HG02798 (cell line): ENCODE measurements around the gene FHIT.
"Not testable (repeated sequence)": the region's sequence is repeated elsewhere in the genome, so short reads cannot be mapped to it uniquely, and the experiment has no call there.

Experiments used
- ATAC-seq: cut with Tn5 transposase; IDR thresholded peaks from one replicate; pipeline ENCODE4 v1.9.1; 2021; ENCODE audit warnings: mild to moderate bottlenecking; ENCODE audit not compliant: unreplicated experiment, poor library complexity

Gene FHIT

DNA sequence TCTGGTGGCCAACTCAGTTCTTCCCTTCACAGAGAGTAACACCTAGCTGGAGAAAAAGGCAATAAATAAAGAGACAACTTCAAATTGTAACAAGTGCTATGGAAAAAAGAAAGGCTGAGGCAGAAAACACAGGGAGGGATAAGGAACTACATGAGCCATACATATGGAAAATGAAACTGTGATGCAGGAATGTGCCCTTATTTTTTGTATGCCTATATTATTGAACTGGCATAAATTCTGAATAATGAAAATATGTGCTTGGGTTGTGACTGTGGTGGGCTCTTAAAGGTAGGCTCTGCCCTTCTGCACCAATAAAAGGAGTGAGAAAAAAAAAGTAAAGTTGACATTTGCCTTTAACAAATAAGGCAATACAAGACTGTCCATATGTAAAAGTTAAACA is 19.6 kb downstream of the FHIT start:
- no peak for ATAC-seq

DNA sequence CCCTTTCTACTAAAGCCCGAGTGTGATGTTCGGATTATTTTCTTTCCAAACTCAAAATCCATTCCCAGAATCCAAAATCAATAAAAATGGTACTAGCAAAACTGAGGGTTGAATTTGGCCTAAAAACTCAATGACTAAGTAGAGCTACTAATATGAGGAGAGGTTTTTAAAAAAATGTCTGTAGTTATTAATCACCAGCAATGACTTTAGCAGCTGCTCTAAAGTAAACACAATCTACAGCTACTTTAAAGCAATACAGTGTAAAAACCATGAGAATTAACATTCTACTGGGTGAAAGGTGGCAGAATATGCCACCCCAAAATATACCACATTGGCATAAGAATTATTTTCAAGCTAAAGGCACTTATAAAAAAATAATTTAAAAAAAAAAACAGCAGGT is 23.5 kb downstream of the FHIT start:
- ATAC-seq = no peak

DNA sequence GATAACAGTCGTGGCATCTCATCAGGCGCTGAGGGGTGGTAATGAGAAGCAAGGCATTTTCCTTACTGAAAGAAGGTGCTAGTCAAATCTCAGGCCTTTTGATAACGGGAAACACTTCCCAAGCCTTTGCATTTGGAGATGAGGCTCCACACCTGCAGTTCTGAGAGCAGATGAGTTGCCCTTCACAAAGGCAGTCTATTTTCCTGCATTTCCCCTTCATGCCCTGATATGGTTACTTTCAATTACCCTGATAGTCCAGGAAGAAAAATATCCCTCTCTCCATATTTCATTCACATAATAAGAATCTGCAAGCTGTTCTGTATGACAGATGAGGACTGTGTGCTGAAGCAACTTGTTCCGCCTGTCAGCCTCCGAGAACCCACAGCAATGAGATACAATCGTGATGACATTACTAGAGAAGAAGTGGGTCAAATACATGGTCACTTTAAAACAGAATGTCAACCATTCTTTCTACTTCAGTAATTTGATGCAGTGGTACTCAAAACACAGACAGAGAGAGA is 25.0 kb downstream of the FHIT start:
- no peak for ATAC-seq

DNA sequence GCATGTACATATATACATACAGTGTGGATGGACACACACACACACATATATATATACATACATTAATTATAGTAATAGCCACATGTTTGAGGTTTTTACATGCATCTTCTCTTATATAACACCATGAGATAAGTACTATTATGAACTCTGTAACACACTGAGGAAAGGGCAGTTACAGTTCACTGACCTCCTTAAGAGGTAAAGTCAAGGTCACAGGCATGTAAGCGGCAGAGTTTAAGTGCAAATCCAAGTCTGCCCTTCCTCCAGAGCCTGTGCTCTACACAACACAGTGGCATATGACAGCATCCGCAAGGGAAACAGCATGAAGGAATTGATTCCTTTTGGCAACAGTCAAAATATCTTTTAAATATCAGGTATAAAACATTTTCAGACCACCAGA is 26.4 kb downstream of the FHIT start:
- ATAC-seq = no peak

DNA sequence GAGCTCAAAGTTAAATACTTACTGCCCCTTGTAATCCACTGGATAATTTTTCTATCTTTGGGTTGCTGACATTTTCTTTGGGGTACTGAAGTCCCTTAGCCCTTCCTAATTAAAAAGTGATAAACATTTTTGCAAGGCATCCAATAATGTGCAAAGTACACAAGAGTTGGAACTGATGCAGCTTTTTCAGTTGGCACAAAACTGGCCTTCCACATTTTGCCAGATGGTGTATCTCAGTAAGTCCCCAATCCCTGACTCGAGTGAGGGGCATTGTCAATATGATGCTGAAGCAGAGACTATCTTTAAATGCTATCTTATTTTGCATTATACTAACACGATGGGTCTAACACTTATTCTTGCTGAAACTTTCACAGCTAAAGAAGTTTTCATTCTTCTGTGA is 27.8 kb downstream of the FHIT start:
- ATAC-seq = no peak

DNA sequence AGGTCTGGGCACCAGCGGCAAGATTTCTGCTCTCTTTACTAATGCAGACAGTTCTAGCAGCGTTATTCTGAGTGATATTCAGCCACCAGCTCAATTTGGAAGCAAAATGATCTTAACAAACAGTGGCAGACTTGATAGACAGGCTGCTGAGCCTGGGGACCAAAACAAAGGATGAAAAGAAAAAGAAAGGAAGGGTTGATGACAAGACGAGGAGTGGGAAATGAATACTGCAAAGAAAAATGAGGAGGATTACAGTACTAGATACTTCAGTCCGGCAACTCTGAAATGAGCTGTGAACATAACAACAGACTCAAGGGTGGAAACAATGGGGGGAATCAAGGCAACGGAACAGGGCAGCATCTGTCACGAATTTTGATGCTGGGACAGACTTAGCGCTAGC is 28.8 kb downstream of the FHIT start:
- ATAC-seq = no peak

DNA sequence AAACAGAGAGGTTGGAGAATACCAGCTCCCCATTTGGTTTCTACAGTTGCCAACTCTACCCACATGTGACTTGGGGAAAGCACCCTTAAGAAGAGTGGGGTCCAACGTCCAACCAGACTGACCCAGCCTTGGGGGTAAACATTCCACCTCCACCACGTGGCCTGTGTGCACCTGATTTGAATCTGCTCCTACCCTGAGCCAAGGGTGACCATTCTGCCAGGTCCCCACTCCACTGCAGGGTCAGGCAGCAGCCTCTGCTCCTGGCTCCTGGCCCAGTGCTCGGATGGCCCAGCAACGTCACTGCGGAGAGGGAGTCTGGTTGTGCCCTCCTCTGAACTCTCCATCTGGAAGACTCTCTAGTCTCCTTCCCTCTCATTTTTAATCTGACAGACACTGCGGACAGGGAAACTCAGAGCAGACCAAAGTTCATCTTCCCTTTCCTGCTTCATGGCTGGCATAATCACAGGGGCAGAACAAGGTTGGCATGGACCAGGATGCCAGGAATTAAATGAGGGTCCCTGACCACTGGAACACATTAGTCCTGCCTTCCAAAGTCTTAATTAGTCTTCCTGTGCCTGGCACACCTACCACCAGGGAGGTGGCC is 29.4 kb downstream of the FHIT start:
- no peak for ATAC-seq

DNA sequence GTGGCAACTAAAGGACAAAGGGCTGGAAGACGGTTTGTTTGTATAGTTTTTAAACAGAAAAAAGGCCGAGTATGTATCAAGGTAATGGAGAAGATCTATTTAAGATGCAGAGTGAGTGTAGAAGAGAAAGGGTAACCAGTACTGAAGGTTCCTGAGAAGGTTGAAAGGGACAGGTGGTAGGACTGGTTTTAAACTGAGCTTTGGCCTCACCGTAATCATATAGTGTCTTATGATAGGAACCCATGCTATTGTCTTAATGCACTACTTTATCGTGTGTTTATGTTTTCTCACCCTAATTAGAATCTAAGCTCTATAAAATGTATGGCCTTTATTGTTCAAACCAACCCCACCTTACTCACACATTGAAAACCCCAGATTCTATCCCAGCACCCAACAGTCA is 32.7 kb downstream of the FHIT start:
- no peak for ATAC-seq

DNA sequence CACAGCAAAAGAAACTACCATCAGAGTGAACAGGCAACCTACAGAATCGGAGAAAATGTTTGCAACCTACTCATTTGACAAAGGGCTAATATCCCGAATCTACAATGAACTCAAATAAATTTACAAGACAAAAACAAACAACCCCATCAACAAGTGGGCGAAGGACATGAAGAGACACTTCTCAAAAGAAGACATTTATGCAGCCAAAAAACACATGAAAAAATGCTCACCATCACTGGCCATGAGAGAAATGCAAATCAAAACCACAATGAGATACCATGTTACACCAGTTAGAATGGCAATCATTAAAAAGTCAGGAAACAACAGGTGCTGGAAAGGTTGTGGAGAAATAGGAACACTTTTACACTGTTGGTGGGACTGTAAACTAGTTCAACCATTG is 35.1 kb downstream of the FHIT start:
- ATAC-seq = not testable (repeated sequence)

DNA sequence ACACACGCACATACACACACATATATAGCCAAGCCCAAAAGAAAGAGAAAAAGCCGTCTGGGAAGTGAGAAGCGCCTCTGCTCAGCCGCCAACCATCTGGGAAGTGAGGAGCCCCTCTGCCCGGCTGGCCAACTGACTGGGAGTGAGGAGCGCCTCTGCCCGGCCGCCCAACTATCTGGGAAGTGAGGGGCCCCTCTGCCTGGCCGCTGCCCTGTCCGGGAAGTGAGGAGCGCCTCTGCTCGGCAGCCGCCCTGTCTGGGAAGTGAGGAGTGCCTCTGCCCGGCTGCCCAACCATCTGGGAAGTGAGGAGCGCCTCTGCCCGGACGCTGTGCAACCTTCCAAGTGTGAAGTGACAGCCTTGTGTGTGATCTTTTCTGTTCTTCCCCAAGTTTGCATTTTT is 49.2 kb downstream of the FHIT start:
- no peak for ATAC-seq

DNA sequence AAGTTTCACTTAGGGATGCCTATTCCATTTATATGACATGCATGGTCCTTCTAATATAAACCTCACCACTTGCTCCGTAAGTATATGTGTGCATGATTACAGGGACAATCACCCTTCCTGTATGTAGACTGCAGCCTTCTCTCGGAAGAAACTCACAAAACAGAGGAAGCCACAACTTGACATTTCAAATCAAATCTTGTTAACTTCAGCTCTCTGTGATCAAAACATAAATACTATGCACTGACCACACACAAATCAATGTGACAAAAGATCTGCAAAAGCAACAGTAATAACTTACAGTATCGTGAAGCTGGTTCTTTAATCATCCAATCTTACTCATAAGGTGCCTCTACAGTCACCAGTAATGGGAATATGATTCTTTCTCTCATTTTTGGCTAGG is 50.2 kb downstream of the FHIT start:
- no peak for ATAC-seq

DNA sequence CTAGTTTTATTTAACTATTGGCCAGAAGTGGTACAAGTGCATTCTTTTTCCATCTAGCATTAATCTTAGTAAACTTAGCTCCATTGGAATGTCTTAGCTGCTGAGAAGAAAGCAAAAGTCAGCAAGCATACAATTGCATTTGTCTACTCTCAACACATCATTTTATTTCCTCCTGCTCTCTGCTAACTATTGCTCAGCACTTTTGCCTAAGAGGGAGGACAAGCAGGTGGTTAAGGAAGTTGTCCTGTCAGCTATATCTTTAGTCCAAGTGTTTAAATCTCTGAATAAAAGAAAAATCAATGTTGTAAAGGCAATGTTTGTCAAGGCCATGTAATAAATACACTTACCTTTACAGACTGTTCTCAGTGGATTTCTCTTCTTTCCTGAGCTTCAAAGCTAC is 51.0 kb downstream of the FHIT start:
- no peak for ATAC-seq

DNA sequence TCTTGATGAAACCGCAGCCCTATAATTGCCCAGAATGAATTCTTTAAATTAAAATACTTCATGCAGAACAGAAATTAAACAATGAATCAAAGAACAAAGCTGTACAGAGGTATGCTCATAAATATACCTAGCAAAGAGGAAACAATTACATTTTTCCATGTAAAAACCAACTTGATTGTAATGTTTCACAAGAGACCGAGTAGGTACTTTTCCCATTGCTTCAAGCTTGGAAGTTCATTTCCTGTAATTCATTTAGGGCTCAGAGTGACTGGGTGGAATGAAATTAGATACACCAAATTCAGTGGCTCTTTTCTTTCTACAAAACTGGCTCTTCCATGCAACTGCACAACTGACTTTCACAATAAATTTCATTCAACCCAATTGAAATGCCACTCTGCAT is 51.4 kb downstream of the FHIT start:
- ATAC-seq = no peak

DNA sequence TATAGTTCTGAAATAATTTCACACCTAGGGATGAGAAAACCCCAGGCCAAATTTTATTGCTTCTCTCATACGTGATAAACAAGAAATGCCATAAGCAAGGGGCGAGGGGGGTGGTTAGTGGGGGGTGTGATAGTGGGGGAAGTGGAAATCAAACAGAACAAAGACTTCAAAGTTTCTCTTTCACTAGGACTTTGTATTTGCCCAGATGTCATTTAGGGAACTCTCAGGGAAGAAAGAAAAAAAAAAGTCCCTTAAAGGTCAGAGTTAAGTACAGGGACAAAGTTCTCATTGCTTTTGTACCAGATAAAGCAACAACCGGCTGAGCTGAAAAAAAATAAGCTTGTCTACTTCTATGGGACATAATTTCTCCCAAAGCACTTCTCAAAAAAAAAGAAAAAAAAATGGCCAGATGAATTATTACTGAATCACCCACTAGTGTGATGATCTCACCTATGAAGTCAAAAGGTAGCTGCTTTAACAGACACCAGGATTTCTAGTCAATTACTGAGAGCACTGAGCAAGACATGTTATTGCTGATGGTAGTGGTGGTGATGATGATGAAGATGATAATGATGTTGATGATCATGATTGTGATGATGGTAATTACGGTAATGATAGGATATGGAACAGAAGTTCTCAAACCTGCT is 56.2 kb downstream of the FHIT start:
- ATAC-seq = no peak

DNA sequence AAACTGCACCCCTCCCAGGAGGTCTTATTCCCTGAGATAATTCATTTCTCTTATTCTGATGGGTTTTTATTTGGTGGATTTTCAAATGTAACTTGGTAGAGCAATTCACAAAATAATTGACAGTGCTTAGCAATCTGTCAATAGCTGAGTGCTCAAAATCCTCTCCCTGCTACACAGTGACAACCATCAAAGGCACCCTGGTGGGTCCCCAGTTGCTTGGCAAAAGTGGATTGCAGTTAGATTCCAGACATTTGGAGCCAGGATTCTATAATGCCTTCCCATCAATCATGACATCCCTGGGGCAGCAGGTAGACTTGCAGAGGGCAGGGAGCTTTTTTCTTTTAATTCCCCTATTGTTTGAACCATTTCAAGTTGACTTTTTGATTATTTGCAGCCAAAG is 59.0 kb downstream of the FHIT start:
- no peak for ATAC-seq

DNA sequence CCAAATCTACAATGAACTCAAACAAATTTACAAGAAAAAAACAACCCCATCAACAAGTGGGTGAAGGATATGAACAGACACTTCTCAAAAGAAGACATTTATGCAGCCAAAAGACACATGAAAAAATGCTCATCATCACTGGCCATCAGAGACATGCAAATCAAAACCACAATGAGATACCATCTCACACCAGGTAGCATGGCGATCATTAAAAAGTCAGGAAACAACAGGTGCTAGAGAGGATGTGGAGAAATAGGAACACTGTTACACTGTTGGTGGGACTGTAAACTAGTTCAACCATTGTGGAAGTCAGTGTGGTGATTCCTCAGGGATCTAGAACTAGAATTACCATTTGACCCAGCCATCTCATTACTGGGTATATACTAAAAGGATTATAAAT is 61.0 kb downstream of the FHIT start:
- not testable (repeated sequence) for ATAC-seq

DNA sequence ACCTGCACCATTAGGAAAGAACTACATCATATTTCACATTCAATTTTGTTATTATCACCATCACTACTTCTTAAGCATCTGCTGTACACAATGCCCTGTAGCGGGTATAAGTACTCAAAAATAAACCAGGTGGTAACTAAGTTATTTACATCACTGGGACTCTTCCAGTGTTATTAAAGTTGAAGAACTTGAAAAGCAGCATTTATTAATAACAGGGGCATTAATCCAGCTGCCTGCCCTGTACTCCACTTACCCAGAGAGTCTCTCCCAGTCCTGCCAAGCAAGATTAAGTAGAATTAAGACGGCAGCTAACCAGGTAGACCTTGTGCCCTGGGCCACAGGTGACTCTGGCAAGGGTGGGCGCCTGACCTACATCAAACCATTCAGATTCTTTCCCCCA is 65.2 kb downstream of the FHIT start:
- no peak for ATAC-seq

DNA sequence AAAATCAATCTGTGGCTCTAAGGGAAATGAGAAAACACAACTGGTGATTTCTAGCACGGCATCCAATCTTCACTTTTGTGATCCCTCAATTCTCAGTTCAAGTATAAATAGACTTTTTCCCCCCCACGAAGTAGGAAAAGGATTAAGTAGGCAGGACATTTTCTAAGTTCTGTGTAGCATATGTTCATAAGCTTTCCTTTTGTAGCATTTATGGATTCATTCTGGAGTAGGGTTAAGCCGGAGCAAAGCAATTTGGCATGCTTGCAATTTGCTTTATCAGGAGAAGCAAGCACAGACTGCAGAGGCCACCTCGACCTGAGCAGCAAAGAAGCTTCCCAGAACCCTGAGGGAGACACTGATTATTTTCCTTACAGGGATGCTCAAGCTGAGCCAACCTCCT is 66.3 kb downstream of the FHIT start:
- no peak for ATAC-seq

DNA sequence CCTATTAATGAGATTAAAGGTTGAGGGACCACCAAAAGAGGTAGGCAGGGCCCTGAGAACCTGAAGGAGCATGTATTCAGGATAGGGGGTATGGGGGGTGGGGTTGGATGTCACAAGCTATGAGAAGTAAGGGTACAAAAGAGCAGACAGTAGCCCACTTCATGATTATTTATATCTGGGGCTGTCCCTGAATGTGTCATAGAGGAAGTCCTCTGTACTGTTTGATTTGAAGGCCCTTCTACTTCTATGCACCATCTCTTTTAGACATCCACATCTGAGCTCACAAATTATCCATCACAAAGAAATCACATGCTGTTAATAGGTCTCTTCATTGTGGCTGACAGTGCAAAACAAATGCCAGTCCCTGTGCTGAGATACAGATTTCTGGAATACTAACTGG is 68.6 kb downstream of the FHIT start:
- no peak for ATAC-seq

DNA sequence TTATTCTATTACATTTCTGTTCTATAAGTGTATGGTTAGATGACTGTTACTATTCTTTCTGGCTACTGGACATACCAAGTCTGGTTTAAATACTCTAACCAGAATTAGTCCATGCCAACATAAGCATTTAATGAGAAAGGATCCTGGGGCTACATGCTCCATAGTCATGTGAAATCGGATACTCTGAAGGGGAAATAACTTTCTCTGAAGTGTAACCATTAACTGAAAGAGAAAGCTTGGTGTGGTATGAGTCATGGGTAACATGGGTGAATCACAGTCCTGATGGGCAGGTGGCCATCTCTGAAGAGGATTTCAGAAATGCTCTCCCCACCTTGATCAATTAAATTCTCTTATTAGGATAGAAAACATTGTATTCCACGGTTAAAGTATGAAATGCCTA is 69.4 kb downstream of the FHIT start:
- ATAC-seq = peak; percentile 95

DNA sequence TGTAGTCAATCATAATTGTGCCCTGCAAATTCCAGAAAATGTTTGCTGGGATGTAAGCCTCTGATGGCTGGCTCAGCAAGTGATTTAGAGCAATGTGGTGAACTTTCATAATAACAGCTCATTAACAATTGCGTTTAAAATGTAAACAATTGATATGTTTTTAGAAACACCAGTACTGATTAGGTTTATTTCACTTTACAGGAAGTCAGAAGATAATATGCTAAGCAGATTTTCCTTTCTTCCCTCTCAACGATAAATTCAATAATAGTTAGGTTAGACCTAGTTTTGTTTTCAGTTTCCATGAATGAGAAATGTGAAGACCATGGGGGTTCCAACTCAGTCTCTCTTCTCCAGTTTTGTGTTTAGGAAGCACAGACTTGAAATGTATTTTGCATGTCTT is 71.0 kb downstream of the FHIT start:
- ATAC-seq = no peak

DNA sequence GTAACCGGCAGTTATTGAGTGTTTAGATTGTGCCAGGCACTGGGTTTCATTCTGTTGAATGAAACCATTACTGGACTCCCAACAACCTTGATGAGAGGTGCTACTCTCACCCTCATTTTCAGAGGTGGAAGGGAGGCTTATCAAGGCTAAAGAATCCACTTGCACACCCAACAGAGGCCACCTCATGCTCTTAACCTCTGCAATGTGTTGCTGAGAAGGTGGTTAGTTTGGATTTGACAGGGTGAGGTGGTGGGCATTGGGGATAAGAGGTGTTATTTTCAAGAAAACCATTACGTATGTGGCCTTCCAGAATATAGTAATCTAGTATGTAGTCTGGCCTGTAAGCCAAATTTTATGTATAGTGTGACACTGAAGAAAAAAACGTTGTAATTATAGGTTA is 73.1 kb downstream of the FHIT start:
- no peak for ATAC-seq
